Esophagus (tissue), 2 donors: ENCODE data around the gene HJURP. TPM values are rescaled to one million over a fixed set of nuclear protein-coding genes. Genes with fewer than 3 reads are reported as not detected.

Experiments used
- H3K27ac ChIP-seq, 2 donors: one replicate each; pipeline ENCODE4 v1.5.1; 2013; ENCODE audit warnings: low read depth in 2 of 2, mild to moderate bottlenecking in 2 of 2, inconsistent platforms in 1 of 2, low read length in 1 of 2, moderate library complexity in 1 of 2
- H3K27me3 ChIP-seq, 2 donors: one replicate each; pipeline ENCODE4 v1.6.1; 2013; ENCODE audit warnings: low read length in 2 of 2, control low read depth in 1 of 2, mild to moderate bottlenecking in 1 of 2; ENCODE audit not compliant: insufficient read depth in 2 of 2, control insufficient read depth in 1 of 2
- H3K36me3 ChIP-seq, 2 donors: one replicate each; pipeline ENCODE4 v1.6.1; 2013; ENCODE audit warnings: low read length in 1 of 2; ENCODE audit not compliant: control insufficient read depth in 2 of 2, insufficient read depth in 2 of 2
- H3K4me1 ChIP-seq, 2 donors: one replicate each; pipeline ENCODE4 v1.6.1; 2013; ENCODE audit warnings: low read length in 1 of 2; ENCODE audit not compliant: control insufficient read depth in 2 of 2, insufficient read depth in 2 of 2
- H3K4me3 ChIP-seq, 2 donors: one replicate each; pipeline ENCODE4 v1.5.1; 2013; ENCODE audit warnings: low read length in 2 of 2, mild to moderate bottlenecking in 2 of 2, low read depth in 1 of 2, moderate library complexity in 1 of 2
- H3K9me3 ChIP-seq, 2 donors: one replicate each; pipeline ENCODE4 v1.6.1; 2013; ENCODE audit warnings: mild to moderate bottlenecking in 2 of 2, low read depth in 1 of 2, low read length in 1 of 2, moderate library complexity in 1 of 2; ENCODE audit not compliant: control insufficient read depth in 2 of 2, insufficient read depth in 1 of 2
- WGBS, 2 donors: extraction: QIAGEN DNeasy Blood & Tissue Kit; methylation state at CpG; one replicate each; pipeline ENCODE4 v1.1.7; 2013; 5-methylcytosine and 5-hydroxymethylcytosine counted together
- polyA plus RNA-seq, 2 donors: library from polyadenylated mRNA; stranded (reverse); fragments of 200-250 nt; gene quantifications; one replicate each; pipeline ENCODE4 v1.2.3, GENCODE V29; 2013
- donor health status: healthy with polysubstance abuse.
- donor health status: Bipolar disorder and iron deficiency.

The HJURP gene
- polyA plus RNA-seq, 2 donors: 6.6 to 9.5 TPM

GRCh38 chr2:233865838-233866237 is 11.5 kb upstream of the HJURP start:
- Histone ChIP-seq H3K4me1 (no peaks in the 10 kb centered on the region), H3K27ac (no peak overlapping the region), H3K36me3 (no peaks in the 10 kb centered on the region), H3K27me3 (no peaks in the 10 kb centered on the region), H3K4me3 (no peak overlapping the region), H3K9me3 (no peaks in the 10 kb centered on the region)
- whole genome bisulfite sequencing, 2 donors: 94 to 96% methylated on average over 3 of the region's 3 CpGs

- Histone ChIP-seq H3K9me3 (no peaks in the 10 kb centered on the region), H3K27ac (no peak overlapping the region)
- WGBS, 2 donors: 75 to 76% methylated on average over 4 of the region's 4 CpGs
Observed at GRCh38 chr2:233862261-233862768, 8.0 kb upstream of the HJURP start.

GRCh38 chr2:233858331-233858730 is 4.0 kb upstream of the HJURP start:
- 86 to 90% methylated on average over 4 of the region's 4 CpGs for WGBS, 2 donors

More at GRCh38 chr2:233862261-233862768, 8.0 kb upstream of the HJURP start:
- Histone ChIP-seq H3K36me3 (no peaks in the 10 kb centered on the region), H3K4me1 (no peaks in the 10 kb centered on the region), H3K4me3 (no peak overlapping the region), H3K27me3 (no peaks in the 10 kb centered on the region)

GRCh38 chr2:233857511-233858141 is 3.3 kb upstream of the HJURP start:
- H3K4me1 ChIP-seq: peaks cover 2% of the 10 kb centered on the region in 2 donors
- H3K27me3 ChIP-seq: no peaks in the 10 kb centered on the region
- H3K9me3 ChIP-seq: no peaks in the 10 kb centered on the region
- no peak overlapping the region for H3K27ac ChIP-seq
- 34 to 36% methylated on average over 9 of the region's 9 CpGs for WGBS, 2 donors
- H3K36me3 ChIP-seq: no peaks in the 10 kb centered on the region
- H3K4me3 ChIP-seq: no peak overlapping the region

More at GRCh38 chr2:233858331-233858730, 4.0 kb upstream of the HJURP start:
- H3K36me3 ChIP-seq: no peaks in the 10 kb centered on the region
- H3K4me1 ChIP-seq: peaks cover 2% of the 10 kb centered on the region in 2 donors
- H3K27me3 ChIP-seq: no peaks in the 10 kb centered on the region
- no peaks in the 10 kb centered on the region for H3K9me3 ChIP-seq
- H3K4me3 ChIP-seq: no peak overlapping the region
- H3K27ac ChIP-seq: no peak overlapping the region

GRCh38 chr2:233856184-233856583 is 1.8 kb upstream of the HJURP start:
- H3K27ac ChIP-seq: no peak overlapping the region
- peaks cover 2% of the 10 kb centered on the region in 2 donors for H3K4me1 ChIP-seq
- H3K4me3 ChIP-seq: no peak overlapping the region
- 91 to 92% methylated on average over 5 of the region's 5 CpGs for WGBS, 2 donors
- no peaks in the 10 kb centered on the region for H3K9me3 ChIP-seq
- H3K27me3 ChIP-seq: no peaks in the 10 kb centered on the region
- H3K36me3 ChIP-seq: no peaks in the 10 kb centered on the region

GRCh38 chr2:233855345-233855744 is 1.0 kb upstream of the HJURP start:
- peaks cover 2% of the 10 kb centered on the region in 2 donors for H3K4me1 ChIP-seq
- H3K9me3 ChIP-seq: no peaks in the 10 kb centered on the region
- no peaks in the 10 kb centered on the region for H3K36me3 ChIP-seq
- no peak overlapping the region for H3K4me3 ChIP-seq
- H3K27ac ChIP-seq: no peak overlapping the region
- 81 to 87% methylated on average over 5 of the region's 5 CpGs for WGBS, 2 donors
- H3K27me3 ChIP-seq: no peaks in the 10 kb centered on the region

- Histone ChIP-seq H3K9me3 (no peaks in the 10 kb centered on the region), H3K4me1 (peaks cover 2% of the 10 kb centered on the region in 2 donors), H3K27ac (no peak overlapping the region), H3K27me3 (no peaks in the 10 kb centered on the region), H3K4me3 (peak overlapping the region; percentile 68 to 85), H3K36me3 (no peaks in the 10 kb centered on the region)
- 0 to 1% methylated on average over 11 to 25 of the region's 25 CpGs for WGBS, 2 donors
Observed at GRCh38 chr2:233853883-233854240, 473 bp downstream of the HJURP start.

- WGBS, 2 donors: 26 to 33% methylated on average over 8 of the region's 8 CpGs
- H3K27me3 ChIP-seq: no peaks in the 10 kb centered on the region
- no peaks in the 10 kb centered on the region for H3K36me3 ChIP-seq
- H3K4me3 ChIP-seq: peak overlapping the region; percentile 68 to 85
- peaks cover 2% of the 10 kb centered on the region in 2 donors for H3K4me1 ChIP-seq
- H3K27ac ChIP-seq: no peak overlapping the region
- no peaks in the 10 kb centered on the region for H3K9me3 ChIP-seq
Observed at GRCh38 chr2:233853353-233853752, 982 bp downstream of the HJURP start.

GRCh38 chr2:233852056-233852455 is 2.3 kb downstream of the HJURP start:
- no peaks in the 10 kb centered on the region for H3K9me3 ChIP-seq
- 76 to 80% methylated on average over 3 of the region's 3 CpGs for WGBS, 2 donors

GRCh38 chr2:233851169-233851568 is 3.2 kb downstream of the HJURP start:
- Histone ChIP-seq H3K4me1 (peaks cover 2% of the 10 kb centered on the region in 2 donors), H3K27me3 (no peaks in the 10 kb centered on the region), H3K36me3 (peaks cover 0 to 3% of the 10 kb centered on the region in 2 donors), H3K27ac (no peak overlapping the region), H3K4me3 (no peak overlapping the region), H3K9me3 (no peaks in the 10 kb centered on the region)
- WGBS, 2 donors: 96% methylated on average over 6 of the region's 6 CpGs

More at GRCh38 chr2:233852056-233852455, 2.3 kb downstream of the HJURP start:
- Histone ChIP-seq H3K4me3 (no peak overlapping the region), H3K36me3 (no peaks in the 10 kb centered on the region), H3K4me1 (peaks cover 2% of the 10 kb centered on the region in 2 donors), H3K27ac (no peak overlapping the region), H3K27me3 (no peaks in the 10 kb centered on the region)
